Transverse colon (tissue), 4 donors: ENCODE measurements around the gene KIF7. TPM values are rescaled to one million over a fixed set of nuclear protein-coding genes. Genes with fewer than 3 reads are reported as not detected.

Experiments
- DNase-seq: peaks from one replicate; pipeline ENCODE4 v3.0.0-alpha.2; 2019
- H3K27ac ChIP-seq, 4 donors: fragments of 200-600 bp; sonication (generic); 2 replicates each; pipeline ENCODE4 v1.5.1; 2016 to 2018; ENCODE audit warnings: inconsistent platforms in 4 of 4
- H3K27me3 ChIP-seq: fragments of 200-600 bp; sonication (generic); 2 replicates; pipeline ENCODE4 v1.5.1; 2017; ENCODE audit warnings: inconsistent platforms
- H3K36me3 ChIP-seq, 4 donors: fragments of 200-600 bp; sonication (generic); 2 replicates each; pipeline ENCODE4 v1.5.1; 2017 to 2019; ENCODE audit warnings: inconsistent platforms in 4 of 4
- H3K4me1 ChIP-seq, 4 donors: fragments of 200-600 bp; sonication (generic); 2 replicates each; pipeline ENCODE4 v1.5.1; 2017 to 2020; ENCODE audit warnings: inconsistent platforms in 4 of 4
- H3K4me3 ChIP-seq, 4 donors: fragments of 200-600 bp; sonication (generic); 1 replicate in 1 of 4; 2 replicates in 3 of 4; pipeline versions ENCODE4 v1.5.1 to v1.6.1; 2017 to 2019; ENCODE audit warnings: inconsistent platforms in 4 of 4
- H3K9me3 ChIP-seq, 2 donors: fragments of 200-600 bp; sonication (generic); 2 replicates each; pipeline ENCODE4 v1.5.1; 2017 to 2019; ENCODE audit warnings: inconsistent platforms in 2 of 2
- CTCF ChIP-seq, 5 experiments: fragments of 200-600 bp in 3 of 5; fragments of 450-650 bp in 2 of 5; sonication (generic) in 3 of 5; IDR thresholded peaks; 1 replicate in 2 of 5; 2 replicates in 3 of 5; pipeline ENCODE4 v1.5.1; 2016 to 2017; ENCODE audit warnings: antibody characterized with exemption in 5 of 5, inconsistent platforms in 3 of 5, mild to moderate bottlenecking in 2 of 5, moderate library complexity in 1 of 5
- EP300 ChIP-seq: sonication (generic); formaldehyde crosslinking; IDR thresholded peaks from one replicate; pipeline ENCODE4 v1.6.1; 2017; ENCODE audit warnings: antibody characterized with exemption, low read depth
- POLR2A ChIP-seq: fragments of 450-650 bp; IDR thresholded peaks from one replicate; pipeline ENCODE4 v1.6.1; 2016; ENCODE audit warnings: antibody characterized with exemption, mild to moderate bottlenecking, moderate library complexity
- POLR2AphosphoS5 ChIP-seq, 3 donors: sonication (generic); formaldehyde crosslinking; IDR thresholded peaks; one replicate each; pipeline ENCODE4 v1.6.1; 2016; ENCODE audit warnings: antibody characterized with exemption in 3 of 3
- WGBS, 2 donors: methylation state at CpG; one replicate each; pipeline ENCODE4 v1.1.5; 2018; ENCODE audit warnings: low coverage in 1 of 2; 5-methylcytosine and 5-hydroxymethylcytosine counted together
- in situ Hi-C, 4 donors: fragments of 200-750 bp; cut with MboI; loops; one replicate each; pipeline versions ENCODE4 v1.15.0 to v1.15.1; 2017; ENCODE audit warnings: low sequenced_read_pairs in 3 of 4, low pct_ligation_motif_present in 1 of 4, low pct_unique_long_range_greater_than_20kb in 1 of 4
- intact Hi-C: fragments of 100-400 bp; cut with DNase I; formaldehyde crosslinking; loops from one replicate; pipeline ENCODE4 v1.15.1; 2023; ENCODE audit warnings: low total_unique reads
- total RNA-seq, 4 donors: library from RNA; depleted of rRNA; stranded (reverse); fragments of >200 nt; gene quantifications; one replicate each; pipeline ENCODE4 v1.1.0, GENCODE V29; 2016

Gene KIF7
- total RNA-seq, 4 donors from 2014 or later: 2.3 to 11.5 (median 5.4) TPM

- intact Hi-C loops: no loop called here
- no peaks in the 10 kb centered on the region for H3K4me1 ChIP-seq
- H3K4me3 ChIP-seq: no peak overlapping the region
- TF ChIP-seq POLR2A: no peak
- no peak for TF ChIP-seq EP300
- TF ChIP-seq POLR2AphosphoS5 (IDR thresholded peaks at IDR 0.05): no peak
- no peak for TF ChIP-seq CTCF (IDR thresholded peaks at IDR 0.05)
- no peak for DNase-seq
- in situ Hi-C loops: no loop called here
- H3K27me3 ChIP-seq: no peaks in the 10 kb centered on the region
- H3K9me3 ChIP-seq: no peaks in the 10 kb centered on the region
- H3K36me3 ChIP-seq: no peaks in the 10 kb centered on the region
- 80 to 84% methylated on average over 3 to 5 of the region's 5 CpGs for WGBS, 2 donors
- no peak overlapping the region for H3K27ac ChIP-seq
These were observed 14.2 kb downstream of the KIF7 start for GRCh38 chr15:89641053-89641452.

GRCh38 chr15:89640245-89640644 is 15.0 kb downstream of the KIF7 start:
- no peaks in the 10 kb centered on the region for H3K4me1 ChIP-seq
- no peak overlapping the region for H3K4me3 ChIP-seq
- in situ Hi-C loops: no loop called here
- no peaks in the 10 kb centered on the region for H3K36me3 ChIP-seq
- no peak overlapping the region for H3K27ac ChIP-seq
- DNase-seq: no peak
- TF ChIP-seq POLR2A (no peak), POLR2AphosphoS5 (IDR thresholded peaks at IDR 0.05) (no peak), CTCF (IDR thresholded peaks at IDR 0.05) (no peak), EP300 (no peak)
- H3K27me3 ChIP-seq: no peaks in the 10 kb centered on the region
- WGBS, 2 donors: 90 to 96% methylated on average over 4 to 5 of the region's 5 CpGs
- no peaks in the 10 kb centered on the region for H3K9me3 ChIP-seq
- intact Hi-C loops: no loop called here

- H3K4me1 ChIP-seq: no peaks in the 10 kb centered on the region
- no peaks in the 10 kb centered on the region for H3K9me3 ChIP-seq
- intact Hi-C loops: no loop called here
- DNase-seq: no peak
- H3K4me3 ChIP-seq: no peak overlapping the region
- TF ChIP-seq POLR2A: no peak
- no peak for TF ChIP-seq POLR2AphosphoS5 (IDR thresholded peaks at IDR 0.05)
- TF ChIP-seq CTCF (IDR thresholded peaks at IDR 0.05): no peak
- TF ChIP-seq EP300: no peak
- no peaks in the 10 kb centered on the region for H3K27me3 ChIP-seq
- in situ Hi-C loops: no loop called here
- no peak overlapping the region for H3K27ac ChIP-seq
- no peaks in the 10 kb centered on the region for H3K36me3 ChIP-seq
- WGBS, 2 donors: 93 to 97% methylated on average over 19 to 23 of the region's 23 CpGs
These were observed 21.7 kb downstream of the KIF7 start for GRCh38 chr15:89633585-89633984.

- WGBS, 2 donors: 96 to 100% methylated on average over 3 to 18 of the region's 18 CpGs
- TF ChIP-seq EP300 (no peak), CTCF (IDR thresholded peaks at IDR 0.05) (no peak), POLR2A (no peak), POLR2AphosphoS5 (IDR thresholded peaks at IDR 0.05) (no peak)
- Histone ChIP-seq H3K36me3 (no peaks in the 10 kb centered on the region), H3K4me3 (no peak overlapping the region), H3K9me3 (no peaks in the 10 kb centered on the region), H3K4me1 (no peaks in the 10 kb centered on the region), H3K27ac (no peak overlapping the region), H3K27me3 (no peaks in the 10 kb centered on the region)
- no peak for DNase-seq
- in situ Hi-C loops: no loop called here
- intact Hi-C loops: no loop called here
These were observed 22.5 kb downstream of the KIF7 start for GRCh38 chr15:89632563-89633430.
